ENCODE measurements around the gene FLT4. TPM values are rescaled to one million over a fixed set of nuclear protein-coding genes. Genes with fewer than 3 reads are reported as not detected.

Gene FLT4
- total RNA-seq, 1 experiment from 2014 or later = 6.3 TPM

DNA sequence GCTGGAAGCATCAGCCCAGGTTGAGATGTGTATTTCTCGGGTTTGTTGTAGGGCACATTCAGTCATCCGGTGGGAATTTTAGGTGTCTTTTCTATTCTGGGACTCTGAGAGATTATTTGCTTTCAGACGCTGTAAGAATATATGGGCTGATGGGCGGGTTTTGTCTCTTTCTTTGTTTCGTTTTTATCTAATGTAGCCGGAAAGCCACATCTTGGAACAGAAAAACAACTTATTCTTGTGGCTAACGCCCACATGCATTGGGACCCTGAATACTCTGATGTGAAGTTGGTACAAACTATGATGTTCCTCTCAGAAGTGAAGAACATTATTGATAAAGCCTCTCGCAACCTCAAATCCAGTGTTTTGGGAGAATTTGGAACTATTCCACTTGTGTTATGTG is 80.5 kb downstream of the FLT4 start:
- Histone ChIP-seq H3K4me1 (ENCODE audit: insufficient read depth, low read length) (no peaks in the 10 kb centered on the region), H2BK20ac (ENCODE audit: low read depth, low read length, poor library complexity, severe bottlenecking) (no peak overlapping the region), H3K4ac (ENCODE audit: low read depth, low read length) (no peak overlapping the region), H3K9me3 (ENCODE audit: control insufficient read depth, low read depth, low read length) (no peaks in the 10 kb centered on the region), H4K91ac (ENCODE audit: insufficient read length, low read depth, low read length) (no peak overlapping the region), H2BK5ac (ENCODE audit: insufficient read length, low read length) (no peak overlapping the region), H2AFZ (ENCODE audit: low read length) (no peak overlapping the region), H3K4me2 (ENCODE audit: insufficient read depth, insufficient read length, low read length) (no peak overlapping the region), H3T11ph (ENCODE audit: low read length) (no peak overlapping the region), H3K56ac (ENCODE audit: insufficient read length, low read depth, low read length) (no peak overlapping the region), H3K27ac (ENCODE audit: insufficient read length, low read depth, low read length) (no peak overlapping the region), H4K5ac (ENCODE audit: insufficient read length, low read depth, low read length) (no peak overlapping the region), H3K27me3 (ENCODE audit: insufficient read depth, low read length) (no peaks in the 10 kb centered on the region), H3K18ac (ENCODE audit: insufficient read length, low read depth, low read length) (no peak overlapping the region), H3K23me2 (ENCODE audit: insufficient read length, low read depth, low read length, poor library complexity, severe bottlenecking) (no peaks in the 10 kb centered on the region), H4K20me1 (ENCODE audit: control insufficient read depth, insufficient read depth, insufficient read length) (no peaks in the 10 kb centered on the region), H3K79me2 (ENCODE audit: insufficient read depth, low read length) (no peaks in the 10 kb centered on the region; the same call in 1 of the 2 replicates), H2BK12ac (ENCODE audit: insufficient read length, low read depth, low read length) (no peak overlapping the region), H2AK5ac (ENCODE audit: insufficient read length, low read length) (no peak overlapping the region), H3K23ac (ENCODE audit: insufficient read length, low read depth, low read length) (no peak overlapping the region), H2BK120ac (ENCODE audit: low read depth, low read length, poor library complexity, severe bottlenecking) (no peak overlapping the region), H4K8ac (replicated peaks; ENCODE audit: insufficient read length, low read depth, low read length) (no peak overlapping the region), H3K79me1 (ENCODE audit: insufficient read depth, low read depth, low read length, poor library complexity, severe bottlenecking) (peaks cover under 1% of the 10 kb centered on the region), H3K9ac (ENCODE audit: extremely low read depth, insufficient read length, low read length) (no peak overlapping the region), H3K14ac (ENCODE audit: insufficient read depth, low read length) (no peak overlapping the region), H2BK15ac (ENCODE audit: low read depth, low read length) (no peak overlapping the region)
- H3K27ac Mint-ChIP-seq = no peak overlapping the region; a peak in 1 of 7 replicates
- H3K4me3 Mint-ChIP-seq = no peak overlapping the region
- TF ChIP-seq, protein P1, sequence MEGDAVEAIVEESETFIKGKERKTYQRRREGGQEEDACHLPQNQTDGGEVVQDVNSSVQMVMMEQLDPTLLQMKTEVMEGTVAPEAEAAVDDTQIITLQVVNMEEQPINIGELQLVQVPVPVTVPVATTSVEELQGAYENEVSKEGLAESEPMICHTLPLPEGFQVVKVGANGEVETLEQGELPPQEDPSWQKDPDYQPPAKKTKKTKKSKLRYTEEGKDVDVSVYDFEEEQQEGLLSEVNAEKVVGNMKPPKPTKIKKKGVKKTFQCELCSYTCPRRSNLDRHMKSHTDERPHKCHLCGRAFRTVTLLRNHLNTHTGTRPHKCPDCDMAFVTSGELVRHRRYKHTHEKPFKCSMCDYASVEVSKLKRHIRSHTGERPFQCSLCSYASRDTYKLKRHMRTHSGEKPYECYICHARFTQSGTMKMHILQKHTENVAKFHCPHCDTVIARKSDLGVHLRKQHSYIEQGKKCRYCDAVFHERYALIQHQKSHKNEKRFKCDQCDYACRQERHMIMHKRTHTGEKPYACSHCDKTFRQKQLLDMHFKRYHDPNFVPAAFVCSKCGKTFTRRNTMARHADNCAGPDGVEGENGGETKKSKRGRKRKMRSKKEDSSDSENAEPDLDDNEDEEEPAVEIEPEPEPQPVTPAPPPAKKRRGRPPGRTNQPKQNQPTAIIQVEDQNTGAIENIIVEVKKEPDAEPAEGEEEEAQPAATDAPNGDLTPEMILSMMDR (conservative IDR thresholded peaks at IDR 0.05) = no peak
- H3K27me3 Mint-ChIP-seq (ENCODE audit: low read depth) = no peaks in the 10 kb centered on the region
- no CpG with 5 or more reads among the region's 8 CpGs for WGBS (ENCODE audit: extremely low coverage, insufficient read length, low lambda C conversion rate)
- no peak for DNase-seq
- peaks cover 40 to 81% (median 73%) of the 10 kb centered on the region in 3 experiments; a peak in 6 of 7 replicates for H3K36me3 Mint-ChIP-seq (ENCODE audit: insufficient read depth in 1 of 3, low read depth in 3 of 3)
- no peaks in the 10 kb centered on the region for H3K9me3 Mint-ChIP-seq
- no peaks in the 10 kb centered on the region for H3K4me1 Mint-ChIP-seq

Data from H9 (cell line).